Measurements from ENCODE around the gene VEPH1.

DNA sequence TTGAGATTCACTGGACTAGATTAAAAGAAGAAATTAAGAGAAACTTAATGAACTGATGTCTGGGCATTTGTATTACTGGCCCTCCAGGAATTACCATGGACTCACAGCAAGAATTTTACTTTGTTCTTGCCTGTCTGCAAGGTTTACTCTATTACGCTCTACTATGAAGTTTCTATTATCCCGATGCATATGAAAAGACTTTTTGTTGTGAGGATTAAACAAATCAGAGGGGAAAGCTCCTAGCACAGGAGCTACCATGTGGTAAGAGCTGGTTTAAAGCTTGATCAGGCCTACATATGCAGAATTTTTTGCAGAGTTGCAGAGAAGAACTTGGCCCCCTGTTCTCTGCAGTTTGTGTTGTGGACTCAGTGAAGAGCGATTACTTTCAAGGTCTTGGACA, 128.3 kb downstream of the VEPH1 start:
- TF ChIP-seq, protein P1, sequence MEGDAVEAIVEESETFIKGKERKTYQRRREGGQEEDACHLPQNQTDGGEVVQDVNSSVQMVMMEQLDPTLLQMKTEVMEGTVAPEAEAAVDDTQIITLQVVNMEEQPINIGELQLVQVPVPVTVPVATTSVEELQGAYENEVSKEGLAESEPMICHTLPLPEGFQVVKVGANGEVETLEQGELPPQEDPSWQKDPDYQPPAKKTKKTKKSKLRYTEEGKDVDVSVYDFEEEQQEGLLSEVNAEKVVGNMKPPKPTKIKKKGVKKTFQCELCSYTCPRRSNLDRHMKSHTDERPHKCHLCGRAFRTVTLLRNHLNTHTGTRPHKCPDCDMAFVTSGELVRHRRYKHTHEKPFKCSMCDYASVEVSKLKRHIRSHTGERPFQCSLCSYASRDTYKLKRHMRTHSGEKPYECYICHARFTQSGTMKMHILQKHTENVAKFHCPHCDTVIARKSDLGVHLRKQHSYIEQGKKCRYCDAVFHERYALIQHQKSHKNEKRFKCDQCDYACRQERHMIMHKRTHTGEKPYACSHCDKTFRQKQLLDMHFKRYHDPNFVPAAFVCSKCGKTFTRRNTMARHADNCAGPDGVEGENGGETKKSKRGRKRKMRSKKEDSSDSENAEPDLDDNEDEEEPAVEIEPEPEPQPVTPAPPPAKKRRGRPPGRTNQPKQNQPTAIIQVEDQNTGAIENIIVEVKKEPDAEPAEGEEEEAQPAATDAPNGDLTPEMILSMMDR (IDR thresholded peaks at IDR 0.05) = no peak
- TF ChIP-seq POLR2A (IDR thresholded peaks at IDR 0.05) = no peak
